SU-DHL-6 (cell line): ENCODE measurements around the gene PLIN5.

Experiments
- EZH2phosphoT487 ChIP-seq: fragments of 200-600 bp; sonication (generic), shearing (Covaris generic); conservative IDR thresholded peaks from 2 replicates; pipeline ENCODE4 v1.6.1; 2018; ENCODE audit warnings: mild to moderate bottlenecking, antibody characterized with exemption, low read length, moderate library complexity, mixed read lengths
- TF ChIP-seq, protein P1 (sequence below): fragments of 200-600 bp; sonication (generic); IDR thresholded peaks from one replicate; pipeline ENCODE4 v1.5.1; 2017; ENCODE audit warnings: antibody characterized with exemption, mild to moderate bottlenecking, low read length, moderate library complexity; ENCODE audit not compliant: insufficient read depth, poor library complexity, severe bottlenecking

DNA sequence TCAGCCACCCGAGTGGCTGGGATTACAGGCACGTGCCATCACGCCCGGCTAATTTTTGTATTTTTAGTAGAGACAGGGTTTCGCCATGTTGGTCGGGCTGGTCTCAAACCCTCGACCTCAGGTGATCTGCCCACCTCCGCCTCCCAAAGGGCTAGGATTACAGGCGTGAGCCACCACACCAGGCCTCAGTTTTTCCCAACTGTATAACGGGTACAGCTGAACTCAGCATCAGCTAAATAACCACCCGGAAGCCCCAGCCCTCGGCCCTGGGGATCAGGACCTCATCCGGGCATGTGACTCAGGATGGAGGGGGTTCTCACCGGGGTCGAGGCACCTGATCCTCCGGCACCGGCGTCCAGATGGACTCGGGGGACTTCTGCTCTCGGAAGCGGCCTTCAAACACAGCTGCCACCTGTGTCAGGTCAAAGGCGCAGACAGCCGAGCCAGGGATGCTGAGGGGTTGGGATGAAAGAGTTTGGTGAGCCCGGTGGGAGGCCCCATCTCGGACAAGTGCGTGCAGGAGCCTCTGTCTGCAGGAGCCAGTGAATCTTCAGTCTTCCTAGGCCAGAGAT, 15.5 kb upstream of the PLIN5 start:
- TF ChIP-seq, protein P1, sequence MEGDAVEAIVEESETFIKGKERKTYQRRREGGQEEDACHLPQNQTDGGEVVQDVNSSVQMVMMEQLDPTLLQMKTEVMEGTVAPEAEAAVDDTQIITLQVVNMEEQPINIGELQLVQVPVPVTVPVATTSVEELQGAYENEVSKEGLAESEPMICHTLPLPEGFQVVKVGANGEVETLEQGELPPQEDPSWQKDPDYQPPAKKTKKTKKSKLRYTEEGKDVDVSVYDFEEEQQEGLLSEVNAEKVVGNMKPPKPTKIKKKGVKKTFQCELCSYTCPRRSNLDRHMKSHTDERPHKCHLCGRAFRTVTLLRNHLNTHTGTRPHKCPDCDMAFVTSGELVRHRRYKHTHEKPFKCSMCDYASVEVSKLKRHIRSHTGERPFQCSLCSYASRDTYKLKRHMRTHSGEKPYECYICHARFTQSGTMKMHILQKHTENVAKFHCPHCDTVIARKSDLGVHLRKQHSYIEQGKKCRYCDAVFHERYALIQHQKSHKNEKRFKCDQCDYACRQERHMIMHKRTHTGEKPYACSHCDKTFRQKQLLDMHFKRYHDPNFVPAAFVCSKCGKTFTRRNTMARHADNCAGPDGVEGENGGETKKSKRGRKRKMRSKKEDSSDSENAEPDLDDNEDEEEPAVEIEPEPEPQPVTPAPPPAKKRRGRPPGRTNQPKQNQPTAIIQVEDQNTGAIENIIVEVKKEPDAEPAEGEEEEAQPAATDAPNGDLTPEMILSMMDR, result no peak
- no peak for TF ChIP-seq EZH2phosphoT487
